Stimulated activated CD8-positive, alpha-beta memory T cell treated with anti-CD3 and anti-CD28 coated beads, Interleukin-2, amount 100 ng/mL, for 1 hour (primary cell): Measurements from ENCODE around the gene CTSD.
"Not testable (repeated sequence)": the region's sequence is repeated elsewhere in the genome, so short reads cannot be mapped to it uniquely, and the experiment has no call there.

Source experiments
- DNase-seq, 2 donors: peaks; one replicate each; pipeline ENCODE4 v3.0.0-alpha.2; 2020; ENCODE audit warnings: low read depth in 2 of 2

Gene CTSD

DNA sequence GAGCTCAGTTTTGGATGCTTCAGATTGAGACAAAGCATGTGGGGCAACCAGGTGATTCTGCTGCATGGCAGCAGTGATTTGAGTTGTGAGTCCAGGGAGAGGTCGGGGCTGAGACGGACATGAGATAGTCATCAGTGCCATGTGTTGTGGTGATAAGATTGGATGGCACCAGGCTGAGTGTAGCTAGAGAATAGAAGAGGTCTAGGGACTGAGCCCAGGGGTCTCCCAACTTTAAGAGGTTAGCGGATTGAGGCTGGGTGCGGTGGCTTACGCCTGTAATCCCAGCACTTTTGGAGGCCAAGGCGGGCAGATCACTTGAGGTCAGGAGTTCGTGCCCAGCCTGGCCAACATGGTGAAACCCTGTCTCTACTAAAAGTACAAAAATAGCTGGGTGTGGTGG lies 6.3 kb upstream of the CTSD start:
- no peak for DNase-seq

DNA sequence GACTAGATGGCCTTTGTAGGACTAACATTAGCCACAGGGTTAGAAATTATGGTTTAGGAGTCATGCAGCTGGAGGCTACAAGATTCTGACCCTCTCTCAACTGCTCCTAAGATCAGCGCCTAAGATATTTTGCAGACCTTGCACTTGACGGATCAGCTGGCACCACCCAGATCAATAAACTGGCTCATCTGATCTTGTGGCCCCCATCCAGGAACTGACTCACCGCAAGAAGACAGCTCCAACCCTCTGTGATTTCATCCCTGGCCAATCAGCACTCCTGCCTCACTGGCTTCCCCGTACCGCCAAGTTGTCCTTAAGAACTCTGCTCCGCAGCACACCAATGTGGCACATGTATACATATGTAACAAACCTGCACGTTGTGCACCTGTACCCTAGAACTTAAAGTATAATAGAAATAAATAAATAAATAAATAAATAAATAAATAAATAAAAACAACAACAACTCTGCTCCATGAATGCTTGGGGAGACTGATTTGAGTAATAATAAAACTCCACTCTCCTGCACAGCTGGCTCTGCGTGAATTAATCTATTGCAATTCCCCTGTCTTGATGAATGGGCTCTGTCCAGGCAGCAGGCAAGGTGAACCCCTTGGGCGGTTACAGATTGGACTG lies 5.7 kb upstream of the CTSD start:
- DNase-seq = not testable (repeated sequence)

DNA sequence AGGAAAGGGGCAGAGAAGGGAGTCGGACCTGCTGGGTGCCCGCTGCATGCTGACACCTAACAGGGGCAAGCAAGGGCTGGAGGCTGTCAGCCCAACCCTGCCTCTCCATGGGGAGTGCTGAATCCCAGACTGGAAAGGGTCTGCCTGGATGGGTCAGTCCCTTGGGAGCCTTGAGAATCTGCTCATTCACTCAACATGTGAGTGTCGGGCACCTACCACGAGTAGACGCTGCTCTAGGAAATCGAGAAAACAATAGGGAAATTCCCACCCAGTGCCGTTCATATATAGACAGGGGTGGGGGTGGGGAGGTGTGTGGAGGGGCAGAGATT lies 4.4 kb upstream of the CTSD start:
- DNase-seq = no peak

GRCh38 chr11:1767399-1768140 lies 3.8 kb upstream of the CTSD start:
- no peak for DNase-seq

GRCh38 chr11:1766719-1767398 lies 3.1 kb upstream of the CTSD start:
- no peak for DNase-seq

DNA sequence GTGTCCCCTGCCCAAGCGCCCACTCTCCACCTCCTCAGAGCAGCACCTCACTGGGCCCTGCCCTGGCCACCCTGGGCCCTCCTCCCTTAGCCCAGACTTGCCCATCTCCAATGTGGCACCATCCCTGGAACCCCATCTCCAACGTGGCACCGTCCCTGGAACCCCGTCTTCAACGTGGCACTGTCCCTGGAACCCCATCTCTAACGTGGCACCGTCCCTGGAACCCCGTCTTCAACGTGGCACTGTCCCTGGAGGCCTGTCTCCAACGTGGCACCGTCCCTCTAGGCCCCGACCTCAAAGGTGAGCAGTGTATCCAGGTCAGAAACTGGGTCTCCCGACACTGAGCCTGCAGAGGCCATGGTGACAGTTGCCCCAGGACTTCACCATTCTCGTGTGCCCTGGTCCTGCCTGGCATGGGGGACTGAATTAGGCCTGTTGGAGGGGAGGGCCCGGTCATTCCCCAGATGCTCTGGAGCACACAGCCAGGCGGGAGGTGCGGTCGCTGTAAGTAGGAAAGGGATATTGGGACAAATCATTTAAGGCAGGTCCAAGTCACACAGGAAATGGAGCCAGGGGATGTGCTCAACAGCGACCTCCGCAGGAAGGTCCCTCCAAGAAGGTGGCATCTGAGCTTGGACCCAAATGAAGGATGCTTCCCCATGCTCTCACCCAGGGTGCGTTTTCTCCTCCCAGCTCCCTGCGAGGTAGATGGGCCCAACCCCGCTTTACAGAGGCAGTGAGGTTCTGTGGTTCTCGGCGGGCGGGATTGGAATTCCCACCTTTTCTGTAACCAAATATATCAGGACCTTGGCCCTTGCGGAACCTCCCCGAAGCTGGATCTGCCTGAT lies 2.4 kb upstream of the CTSD start:
- DNase-seq = no peak

DNA sequence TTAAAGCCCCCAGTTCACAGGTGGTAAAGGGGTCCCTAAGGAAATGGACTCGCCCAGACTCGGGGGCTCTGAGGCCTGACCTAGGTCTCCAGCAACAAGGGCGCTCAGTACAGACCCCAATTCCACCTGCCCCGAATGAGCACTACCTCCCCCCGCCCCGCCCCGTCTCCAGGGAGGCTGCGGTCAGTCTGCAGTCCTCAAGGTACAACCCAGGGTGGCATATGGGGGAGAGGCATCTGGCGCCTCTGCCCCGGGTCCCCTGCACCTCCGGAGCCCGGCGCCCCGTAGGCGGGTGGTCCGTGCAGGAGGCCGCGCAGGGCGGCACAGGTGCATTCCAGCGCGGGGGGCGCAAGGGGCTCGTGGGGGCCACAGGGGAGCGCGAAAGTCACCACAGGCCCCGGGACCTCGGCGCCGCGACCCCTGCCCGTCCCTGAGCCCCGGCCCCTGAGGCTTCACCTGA lies 361 bp downstream of the CTSD start:
- DNase-seq = no peak

- no peak for DNase-seq
Observed at GRCh38 chr11:1762537-1763302, 1.0 kb downstream of the CTSD start.

DNA sequence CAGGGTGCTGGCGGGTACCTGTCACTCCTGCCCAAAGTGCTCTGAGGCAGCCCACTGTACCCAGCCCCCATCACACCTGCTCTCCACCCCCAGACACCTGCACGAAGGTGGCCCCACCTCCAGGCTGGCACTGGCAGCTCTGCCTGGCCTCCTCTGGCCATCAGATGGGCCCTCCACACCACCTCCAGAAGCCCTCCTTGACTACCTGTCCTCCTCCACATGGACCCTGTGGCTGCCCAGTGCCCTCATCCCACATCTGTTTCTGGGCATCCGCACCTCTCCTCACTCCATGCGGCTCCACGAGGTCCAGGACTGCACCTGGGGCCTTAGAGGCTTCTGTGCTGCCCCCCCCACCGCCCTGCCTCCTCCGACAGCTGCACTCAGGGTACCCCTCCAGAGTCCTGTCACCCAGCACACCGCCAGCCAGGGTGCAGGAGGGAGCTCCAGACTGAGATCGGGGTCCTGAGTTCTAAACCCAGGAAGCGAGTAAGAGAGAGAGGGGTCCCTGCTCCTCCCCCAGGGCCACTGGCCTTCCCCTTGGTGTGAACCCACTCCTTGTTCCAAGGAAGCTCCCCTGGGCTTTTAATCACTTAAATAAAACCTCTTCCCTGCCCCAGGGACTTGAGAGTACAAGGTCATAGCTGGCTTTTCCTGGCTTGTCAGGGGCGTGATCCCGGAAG lies 1.7 kb downstream of the CTSD start:
- no peak for DNase-seq

- no peak for DNase-seq
Observed at GRCh38 chr11:1761110-1761856, 2.4 kb downstream of the CTSD start.

DNA sequence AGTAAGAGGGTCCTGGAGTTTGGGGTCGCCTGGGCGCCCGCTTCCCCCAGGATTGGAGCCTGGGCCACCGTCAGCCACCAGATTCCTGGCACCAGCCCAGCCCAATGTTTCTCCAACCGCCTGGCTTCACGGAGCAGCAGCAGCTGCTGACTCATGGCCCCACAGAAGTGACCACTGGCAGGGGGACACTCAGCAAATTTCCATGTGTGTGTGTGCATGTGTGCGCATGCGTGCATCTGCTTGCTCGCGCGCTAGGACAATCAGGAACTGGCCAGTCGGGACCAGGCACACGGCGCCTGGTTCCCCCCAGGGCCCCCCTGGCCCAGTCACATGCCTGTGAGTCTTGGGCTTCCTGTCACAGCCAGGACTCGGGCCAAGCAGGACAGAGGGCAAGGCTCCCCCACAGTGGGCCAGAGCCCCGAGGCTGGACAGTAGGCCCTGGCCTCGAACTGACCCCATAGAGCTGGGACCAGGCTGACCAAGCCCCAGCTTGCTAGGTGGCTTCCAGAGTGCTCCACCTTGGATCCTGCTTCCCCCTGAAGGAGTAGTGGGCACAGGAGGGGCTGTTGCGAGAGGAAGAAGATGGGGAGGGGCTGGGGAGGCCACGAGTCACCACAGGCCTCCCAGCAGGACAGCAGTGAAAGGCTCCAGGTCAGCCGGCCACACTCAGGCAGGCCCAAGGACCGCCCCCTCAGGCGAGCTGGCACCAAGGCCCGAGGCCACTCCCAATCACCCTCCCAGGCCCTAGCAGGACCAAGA lies 3.2 kb downstream of the CTSD start:
- no peak for DNase-seq

DNA sequence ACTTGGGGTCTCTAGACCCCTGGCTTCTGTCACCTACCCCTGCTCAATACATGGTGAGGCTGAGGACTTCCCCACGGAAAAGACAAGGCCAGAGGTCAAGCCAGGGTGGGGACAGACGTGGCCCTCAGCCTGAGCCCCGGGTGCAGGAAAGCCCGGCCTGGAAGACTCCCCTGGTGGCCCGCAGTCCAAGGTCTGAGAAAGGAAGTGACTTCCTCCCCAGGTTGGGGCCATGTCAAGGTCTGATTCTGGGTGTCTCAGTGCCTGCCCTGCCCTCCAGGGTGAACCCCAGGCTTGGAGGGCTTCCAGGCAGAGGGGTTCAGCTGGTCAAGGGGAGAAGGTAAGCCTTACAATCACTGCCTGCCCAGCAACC lies 3.9 kb downstream of the CTSD start:
- no peak for DNase-seq

DNA sequence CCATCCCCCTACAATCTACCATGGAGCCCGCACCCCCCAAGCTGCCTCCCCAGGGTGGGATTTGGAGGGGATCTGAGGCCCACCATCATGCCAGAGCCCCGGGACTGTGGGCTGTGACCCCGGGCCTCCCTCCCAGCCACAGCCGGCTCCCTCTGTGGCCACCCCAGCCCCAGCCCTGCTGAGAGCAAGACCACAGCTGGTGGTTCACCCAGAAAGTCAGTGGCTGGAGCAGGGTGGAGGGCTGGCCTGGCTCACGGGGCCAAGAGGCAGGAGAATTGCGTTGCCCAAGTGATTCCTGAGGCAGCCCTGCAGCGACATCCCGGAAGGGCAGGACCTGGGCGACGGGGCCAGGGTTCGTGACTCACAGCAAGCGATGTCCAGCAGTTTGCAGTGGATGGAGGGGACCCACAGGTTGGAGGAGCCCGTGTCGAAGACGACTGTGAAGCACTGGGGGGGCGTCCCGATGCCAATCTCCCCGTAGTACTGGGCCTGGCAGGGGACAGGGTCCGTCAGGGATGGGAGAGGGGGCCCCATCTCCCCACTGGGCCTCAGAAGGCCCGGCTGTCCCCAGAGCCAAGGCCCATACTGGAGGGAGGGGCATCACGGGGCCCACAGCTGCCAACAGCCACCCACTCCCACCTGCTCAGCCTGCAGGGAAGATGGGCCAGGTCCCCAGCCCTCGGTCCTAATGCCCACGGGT lies 4.4 kb downstream of the CTSD start:
- no peak for DNase-seq

GRCh38 chr11:1758611-1759150 lies 5.0 kb downstream of the CTSD start:
- no peak for DNase-seq

DNA sequence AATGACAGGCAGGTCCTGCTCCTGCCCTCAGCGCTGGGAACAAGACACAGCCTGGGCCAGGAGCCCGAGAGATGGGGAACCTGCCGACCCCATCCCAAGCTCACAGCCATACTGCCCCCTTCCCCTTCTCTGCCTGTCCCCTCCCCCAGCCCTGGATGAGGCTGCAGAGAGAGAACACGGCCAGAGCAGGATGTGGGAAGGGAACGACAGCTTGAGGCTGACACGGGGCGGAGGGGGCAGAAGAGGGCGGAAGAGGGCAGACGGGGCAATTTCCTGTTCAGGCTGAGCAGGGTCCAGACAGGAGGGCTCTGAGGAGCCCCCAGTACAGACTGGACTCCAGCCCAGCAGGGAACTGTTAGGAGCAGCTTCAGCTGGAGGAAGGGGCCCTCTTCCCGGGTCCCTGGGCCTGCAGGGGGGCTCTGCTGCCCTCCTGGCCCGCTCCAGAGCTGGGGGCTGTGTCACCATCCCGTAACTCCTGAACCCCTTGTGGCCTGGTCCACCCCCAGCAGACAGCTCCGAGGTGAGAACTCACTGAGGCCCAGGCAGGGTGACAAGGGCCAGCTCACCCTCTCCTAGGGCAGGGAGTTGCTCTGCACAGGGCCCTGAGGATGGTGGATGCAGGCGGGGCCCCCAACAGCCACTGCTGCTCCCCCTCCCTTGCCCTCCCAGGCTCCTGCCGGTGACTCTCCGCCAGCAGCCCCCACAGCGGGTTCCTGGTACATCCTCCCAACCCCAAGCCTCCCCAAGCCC lies 5.7 kb downstream of the CTSD start:
- DNase-seq = peak in 1 of 2 donors; percentile 23

DNA sequence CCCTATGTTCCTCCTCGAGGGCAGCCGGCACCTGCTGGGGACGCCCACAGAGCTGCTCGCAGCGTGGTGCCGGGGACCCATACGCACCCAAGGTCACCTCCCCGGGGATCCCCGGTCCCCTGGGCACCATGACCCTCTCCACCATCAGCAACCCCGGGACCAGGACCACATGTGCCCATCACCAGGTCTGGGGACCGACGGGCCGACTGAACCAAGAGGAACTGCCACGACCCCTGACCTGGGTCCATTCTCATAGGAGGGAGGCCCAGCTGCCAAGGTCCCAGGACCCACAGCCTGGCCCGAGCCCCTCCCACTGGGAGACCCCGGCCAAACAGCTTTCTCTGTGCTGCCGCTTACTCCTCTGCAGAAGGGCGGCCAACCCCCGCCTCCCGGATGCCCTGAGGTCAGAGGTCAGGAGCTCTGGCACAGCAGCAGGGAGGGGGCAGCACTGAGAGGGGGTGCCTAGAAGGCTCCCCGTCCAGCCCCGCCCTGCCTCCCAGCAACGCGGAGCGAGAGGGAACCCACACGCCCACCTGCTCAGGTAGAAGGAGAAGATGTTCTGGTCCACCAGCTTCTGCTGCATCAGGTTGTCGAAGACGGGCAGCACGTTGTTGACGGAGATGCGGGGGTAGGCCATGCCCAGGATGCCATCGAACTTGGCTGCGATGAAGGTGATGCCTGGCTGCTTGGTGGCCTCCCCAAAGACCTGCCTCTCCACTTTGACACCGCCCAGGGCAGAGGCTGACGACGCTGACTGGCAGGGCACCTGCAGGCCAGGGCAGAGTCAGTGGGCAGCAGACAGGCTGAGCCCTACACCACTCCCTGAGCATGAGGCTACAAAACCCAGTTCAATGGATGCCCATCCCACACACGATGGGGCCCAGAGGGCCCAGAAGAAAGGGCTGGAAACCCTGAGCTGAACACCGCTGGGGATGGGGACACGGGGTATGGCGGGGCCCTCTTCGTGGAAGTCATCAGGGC lies 6.6 kb downstream of the CTSD start:
- no peak for DNase-seq
